GM18519 (cell line): Measurements from ENCODE around the gene MAPKAP1.

ENCODE experiments used
- ATAC-seq: cut with Tn5 transposase; IDR thresholded peaks from one replicate; pipeline ENCODE4 v1.9.1; 2021; ENCODE audit warnings: mild to moderate bottlenecking, moderate library complexity; ENCODE audit not compliant: unreplicated experiment, low FRiP score

The MAPKAP1 gene

DNA sequence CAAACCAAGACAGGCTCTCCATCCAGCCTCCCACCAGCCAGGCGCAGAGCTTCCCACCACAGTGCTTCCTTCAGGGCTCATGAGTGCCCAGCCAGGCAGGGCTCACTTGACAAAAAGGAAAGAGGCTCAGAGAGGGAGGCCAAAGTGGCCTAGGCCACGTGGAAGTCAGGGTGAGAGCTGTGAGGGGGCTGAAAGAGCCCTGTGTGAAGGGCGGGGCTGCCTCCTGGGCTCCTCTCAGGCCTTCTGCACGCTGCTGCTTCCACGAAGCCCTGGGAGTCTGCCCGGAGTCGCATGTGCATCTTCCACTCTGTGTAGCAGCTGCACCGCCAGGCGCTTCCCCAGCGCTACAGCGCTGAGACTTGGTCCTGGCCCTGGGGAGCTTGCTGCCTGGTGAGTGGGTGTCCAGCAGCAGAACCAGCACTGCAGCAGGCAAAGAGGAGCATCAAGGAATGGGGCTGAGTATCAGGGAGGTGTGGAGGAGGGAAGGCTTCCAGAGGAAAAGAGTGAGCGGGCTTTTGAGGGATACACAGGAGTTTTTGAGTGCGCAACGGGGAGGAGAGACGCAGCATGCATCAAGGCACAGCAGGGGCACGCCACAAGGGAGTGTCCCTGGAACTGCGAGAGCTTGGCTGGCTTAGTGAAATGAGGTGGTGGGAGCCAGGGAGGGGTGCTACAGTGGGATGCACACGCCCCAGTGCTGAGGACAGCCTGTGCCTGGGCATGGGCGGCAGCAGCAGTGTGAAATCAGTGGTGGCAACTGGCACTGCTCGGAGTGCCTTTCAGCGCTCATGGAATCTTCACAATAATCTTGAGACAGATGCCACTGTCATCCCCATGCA is 267.4 kb downstream of the MAPKAP1 start:
- no peak for ATAC-seq

DNA sequence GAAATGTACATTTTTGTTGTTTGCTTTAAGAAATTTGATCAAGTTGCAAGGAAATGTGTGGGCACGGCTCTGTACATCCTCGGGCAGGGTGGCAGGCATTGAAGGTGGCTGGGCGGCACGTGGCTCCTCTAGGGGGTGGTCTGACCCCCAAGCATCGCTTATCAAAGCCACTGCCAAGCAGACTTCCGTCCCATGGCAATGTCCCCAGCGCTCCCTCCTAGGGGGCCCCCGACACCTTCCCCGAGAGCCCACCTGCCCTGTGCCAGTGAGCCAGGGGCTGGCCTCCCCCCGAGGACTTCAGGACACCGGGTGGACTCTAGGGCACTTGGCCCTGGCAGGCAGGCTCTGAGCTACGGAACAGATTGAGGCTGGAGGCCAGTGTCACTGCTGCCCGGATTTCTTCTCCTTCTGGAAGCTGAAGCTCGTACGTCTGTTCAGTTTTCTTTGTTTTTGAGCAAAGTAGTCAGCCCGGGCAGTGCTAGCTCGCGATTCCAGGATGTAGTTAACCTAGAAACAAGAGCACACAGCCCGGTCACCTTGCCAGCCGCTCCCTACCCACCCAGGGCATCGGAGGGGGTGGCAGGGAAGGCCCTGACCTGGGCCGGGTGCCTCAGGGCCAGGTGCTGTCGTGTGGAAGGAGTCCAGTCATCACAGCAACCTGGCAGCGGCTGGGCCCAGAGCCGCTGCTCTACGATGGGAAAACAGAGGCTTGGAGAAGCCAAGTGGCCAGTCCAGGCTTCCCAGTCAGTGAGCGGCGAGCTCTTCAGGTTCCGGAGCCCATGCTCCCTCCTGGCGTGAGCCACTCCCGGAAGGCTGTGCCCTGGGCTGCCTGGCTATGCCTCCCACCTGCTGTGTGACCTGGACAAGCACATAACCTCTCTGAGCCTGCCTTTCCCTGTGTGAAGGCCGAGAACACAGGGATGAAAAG is 268.2 kb downstream of the MAPKAP1 start:
- no peak for ATAC-seq

DNA sequence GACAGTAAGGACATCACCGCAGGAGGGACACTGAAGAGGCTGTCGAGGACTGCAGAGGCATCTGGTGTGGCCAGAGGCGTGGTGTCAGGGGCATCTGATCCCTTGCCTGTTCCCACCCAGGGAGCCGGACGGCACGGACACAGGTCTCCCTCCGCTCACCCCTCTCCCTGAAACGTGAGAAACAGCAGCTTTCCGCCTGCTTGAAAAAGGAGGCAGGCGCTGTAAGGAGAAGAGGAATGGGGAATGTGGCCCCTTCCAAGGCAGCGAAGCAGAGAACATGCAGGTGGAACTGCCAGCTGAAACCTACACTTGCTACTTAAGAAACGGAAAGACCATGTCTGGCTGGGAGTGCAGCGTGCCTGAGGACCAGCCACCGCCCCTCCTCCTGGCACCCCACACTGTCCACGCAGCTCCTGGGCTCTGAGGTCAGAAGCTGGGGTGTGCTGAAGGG is 269.2 kb downstream of the MAPKAP1 start:
- ATAC-seq, result no peak

DNA sequence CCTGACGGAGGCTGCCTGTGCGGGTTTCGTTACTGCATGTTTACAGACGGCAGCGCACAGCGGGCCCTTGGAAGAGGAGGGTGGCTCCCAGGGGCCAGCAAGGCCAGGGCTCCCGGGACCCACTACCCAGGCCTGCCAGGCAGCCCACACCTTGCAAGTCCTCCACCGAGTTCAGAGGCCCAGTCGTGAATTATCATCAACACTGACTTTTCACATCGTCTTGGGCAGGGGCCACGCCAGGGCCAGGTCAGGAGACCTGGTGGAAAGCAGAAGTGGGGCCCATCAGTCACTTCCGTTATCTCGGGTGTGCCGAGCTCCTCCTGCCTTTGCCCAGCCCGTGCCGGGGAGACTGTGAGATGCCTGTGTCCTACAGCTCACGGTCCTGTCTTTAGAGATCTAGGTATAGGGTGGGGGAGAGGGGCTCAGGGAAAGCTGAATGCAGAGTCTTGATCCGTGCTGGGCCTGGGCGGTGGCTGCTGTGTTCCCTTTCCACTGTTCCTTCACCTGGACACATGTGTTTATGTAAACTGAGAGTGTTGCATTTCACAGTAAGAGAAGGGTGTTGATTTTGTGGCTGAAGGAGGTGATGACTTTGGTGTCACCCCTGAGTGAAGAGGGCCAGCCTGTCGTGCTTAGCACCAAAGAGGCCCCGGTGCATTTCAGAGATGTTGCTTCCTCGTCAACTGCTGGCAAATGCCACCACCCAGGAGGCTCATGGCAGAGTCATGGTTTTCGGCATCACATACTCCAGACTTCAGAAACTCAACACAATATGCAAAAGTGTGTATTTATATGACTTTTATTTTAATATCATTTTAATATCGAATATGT is 270.2 kb downstream of the MAPKAP1 start:
- ATAC-seq, result no peak

DNA sequence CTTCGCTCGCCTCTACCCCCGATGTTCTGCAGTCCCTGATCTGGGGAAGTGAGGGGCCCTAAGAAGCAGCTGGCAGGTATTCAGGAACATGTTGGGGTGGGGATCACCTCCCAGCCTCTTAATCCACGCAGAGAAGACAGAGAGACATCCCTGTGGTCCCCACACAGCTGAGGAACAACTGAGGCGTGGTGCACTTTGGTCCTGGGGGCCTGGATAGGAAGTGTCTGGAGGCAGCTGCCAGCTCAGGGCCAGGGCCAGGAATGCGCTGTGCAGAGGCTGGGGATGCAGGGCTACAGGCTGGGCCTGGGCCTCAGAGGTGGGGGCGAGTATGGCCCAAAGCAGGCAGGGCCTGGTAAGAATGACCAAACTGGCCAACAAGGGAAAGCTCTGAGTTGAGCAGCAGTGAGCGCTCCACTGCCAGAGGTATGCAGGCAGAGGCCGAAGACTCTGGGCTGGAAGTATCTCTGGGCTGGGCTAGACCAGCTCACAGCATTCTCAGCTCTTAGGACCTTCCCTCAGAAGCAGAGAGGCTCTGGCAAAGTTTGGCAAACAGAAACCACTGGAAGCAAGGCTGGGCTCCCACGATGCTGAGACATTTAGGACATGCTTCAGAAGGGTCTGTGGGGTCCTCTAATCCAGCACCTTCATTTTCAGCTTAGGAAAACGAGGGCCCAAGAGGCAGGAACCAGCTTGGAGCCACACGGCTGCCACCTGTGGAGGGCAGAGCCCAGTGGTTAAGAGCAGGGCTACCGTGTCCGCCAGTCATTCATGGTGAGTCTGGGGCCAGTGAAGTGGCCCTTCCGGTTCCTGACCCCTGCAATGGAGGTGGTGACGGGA is 271.0 kb downstream of the MAPKAP1 start:
- no peak for ATAC-seq

DNA sequence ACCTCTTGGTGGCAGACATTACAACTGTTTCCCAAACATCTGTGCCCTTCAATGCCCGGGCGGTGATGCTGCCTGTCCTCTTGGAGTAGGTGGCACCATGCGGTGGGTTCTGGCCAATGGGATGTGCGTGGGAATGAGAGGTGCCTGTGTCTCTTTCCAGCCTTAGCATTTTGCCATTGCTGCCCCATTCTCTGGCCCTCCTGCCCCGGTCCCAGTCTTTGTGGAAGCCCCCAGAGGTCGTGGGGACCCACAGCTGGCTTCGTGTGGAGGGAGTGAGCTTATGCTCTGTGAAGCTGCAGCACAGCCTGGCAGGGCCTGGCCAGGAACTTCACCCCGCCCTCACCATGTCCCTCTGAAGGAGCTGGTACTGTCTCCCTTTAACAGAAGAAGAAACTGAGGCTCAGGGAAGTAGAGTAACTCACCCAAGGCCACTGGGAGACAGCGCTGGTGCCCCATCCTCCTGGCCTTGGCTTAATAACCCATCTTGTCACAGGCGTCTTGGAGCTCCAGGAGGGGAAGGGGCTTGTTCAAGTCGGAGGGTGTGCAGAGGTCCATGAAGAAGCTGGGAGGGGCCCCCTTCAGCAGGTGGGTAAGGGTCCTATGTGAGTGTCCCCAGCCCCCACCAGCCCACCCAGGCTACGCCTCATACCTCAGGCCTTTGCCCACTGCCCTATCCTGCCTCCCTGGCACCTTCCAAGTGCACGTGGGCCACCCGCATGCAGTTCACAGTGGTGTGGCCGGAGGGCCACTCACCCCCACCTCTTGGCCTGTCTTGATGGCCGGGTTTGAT is 271.8 kb downstream of the MAPKAP1 start:
- no peak for ATAC-seq

DNA sequence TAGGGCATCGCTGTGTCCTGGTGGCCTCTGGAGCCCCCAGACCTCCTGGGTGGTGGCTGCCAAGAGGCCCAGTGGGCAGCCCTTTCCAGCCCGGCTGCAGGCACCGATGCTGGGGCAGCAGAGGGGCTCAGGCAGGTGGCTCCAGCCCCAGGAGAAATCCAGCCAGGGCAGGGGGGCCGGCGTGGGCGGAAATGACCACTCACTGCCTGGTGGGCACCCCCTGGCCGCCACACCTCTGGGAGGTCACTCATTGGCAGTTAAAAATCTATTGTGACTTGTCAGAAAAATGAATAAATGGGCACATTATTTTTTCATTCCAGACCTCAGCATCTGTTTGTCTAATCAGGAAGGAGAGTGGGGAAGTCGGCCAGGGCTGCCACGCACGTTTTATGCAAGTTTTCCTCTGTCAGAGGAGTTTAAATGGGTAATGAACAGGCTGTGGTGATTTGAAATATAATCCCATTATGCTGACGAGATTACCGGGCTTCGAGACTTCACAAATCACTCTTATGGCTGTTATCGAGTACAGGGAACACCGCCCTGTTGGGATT is 273.5 kb downstream of the MAPKAP1 start:
- ATAC-seq, result no peak

DNA sequence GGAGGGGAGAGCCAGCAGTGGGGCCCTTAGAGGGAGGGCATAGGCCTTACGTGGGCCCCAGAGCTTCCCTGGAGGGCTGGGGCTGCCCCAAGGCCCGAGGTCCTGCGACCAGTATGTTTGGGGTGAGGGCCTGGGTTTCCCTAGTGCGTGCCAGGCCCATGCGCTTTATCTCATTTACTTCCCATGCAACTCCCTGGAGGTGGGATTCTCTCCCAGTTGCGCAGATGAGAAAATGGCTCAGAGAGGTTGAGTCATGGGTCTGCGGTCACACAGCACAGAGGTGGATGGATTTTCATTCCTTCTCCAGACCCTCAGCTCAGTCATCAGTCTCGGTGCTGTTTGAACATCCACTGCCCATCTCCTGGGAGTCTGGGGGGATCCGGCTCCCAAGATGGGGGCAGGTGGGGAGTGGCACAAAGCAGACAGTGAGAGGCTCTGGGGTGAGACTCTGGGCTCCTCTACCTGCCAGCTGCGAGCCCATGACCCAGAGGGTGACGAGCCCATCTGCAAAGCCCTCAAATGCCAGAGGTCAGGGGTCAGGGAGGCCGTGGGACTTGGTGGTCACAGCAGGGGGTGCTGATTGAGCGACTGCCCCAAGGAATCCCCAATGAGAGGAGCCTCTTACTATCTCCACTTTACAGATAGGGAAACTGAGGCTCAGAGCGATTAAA is 274.2 kb downstream of the MAPKAP1 start:
- ATAC-seq, result no peak

DNA sequence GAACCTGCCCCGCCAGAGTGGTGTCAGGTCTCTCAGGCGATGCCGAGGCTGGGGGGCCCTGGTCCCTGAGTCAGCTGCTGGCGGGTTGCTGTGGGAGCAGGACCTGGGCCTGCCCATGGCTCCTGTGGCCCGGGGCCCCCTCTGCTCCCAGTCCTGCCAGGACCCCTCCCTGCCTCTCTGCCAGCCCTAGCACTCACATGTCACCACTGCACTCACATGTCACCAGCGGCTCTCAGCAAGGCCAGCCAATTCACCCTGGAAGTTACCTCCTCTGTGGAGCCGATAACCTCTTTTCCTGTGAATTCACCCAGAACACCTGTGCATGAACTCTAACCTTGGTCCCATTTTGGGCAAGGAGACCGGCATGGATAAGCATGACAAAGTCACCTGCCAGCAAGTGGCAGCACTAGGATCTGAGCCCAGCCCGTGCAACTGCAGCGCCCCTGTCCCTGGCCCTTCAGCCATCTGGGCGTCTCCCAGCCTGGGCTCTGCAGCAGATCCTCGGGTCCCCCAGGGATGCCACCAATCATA is 275.2 kb downstream of the MAPKAP1 start:
- ATAC-seq, result no peak

DNA sequence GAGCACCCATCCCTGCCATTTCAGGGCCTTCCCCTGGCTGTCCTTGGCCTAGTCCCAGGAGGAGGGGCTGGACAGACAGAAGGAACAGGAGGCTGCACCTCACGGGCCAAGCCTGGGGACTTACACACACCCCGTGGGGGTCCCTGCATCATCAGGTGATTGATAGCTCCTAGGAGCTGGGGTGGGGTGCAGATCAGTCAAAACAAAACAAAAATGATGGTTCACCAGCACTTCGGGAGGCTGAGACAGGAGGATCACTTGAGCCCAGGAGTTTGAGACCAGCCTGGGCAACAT is 276.0 kb downstream of the MAPKAP1 start:
- no peak for ATAC-seq

DNA sequence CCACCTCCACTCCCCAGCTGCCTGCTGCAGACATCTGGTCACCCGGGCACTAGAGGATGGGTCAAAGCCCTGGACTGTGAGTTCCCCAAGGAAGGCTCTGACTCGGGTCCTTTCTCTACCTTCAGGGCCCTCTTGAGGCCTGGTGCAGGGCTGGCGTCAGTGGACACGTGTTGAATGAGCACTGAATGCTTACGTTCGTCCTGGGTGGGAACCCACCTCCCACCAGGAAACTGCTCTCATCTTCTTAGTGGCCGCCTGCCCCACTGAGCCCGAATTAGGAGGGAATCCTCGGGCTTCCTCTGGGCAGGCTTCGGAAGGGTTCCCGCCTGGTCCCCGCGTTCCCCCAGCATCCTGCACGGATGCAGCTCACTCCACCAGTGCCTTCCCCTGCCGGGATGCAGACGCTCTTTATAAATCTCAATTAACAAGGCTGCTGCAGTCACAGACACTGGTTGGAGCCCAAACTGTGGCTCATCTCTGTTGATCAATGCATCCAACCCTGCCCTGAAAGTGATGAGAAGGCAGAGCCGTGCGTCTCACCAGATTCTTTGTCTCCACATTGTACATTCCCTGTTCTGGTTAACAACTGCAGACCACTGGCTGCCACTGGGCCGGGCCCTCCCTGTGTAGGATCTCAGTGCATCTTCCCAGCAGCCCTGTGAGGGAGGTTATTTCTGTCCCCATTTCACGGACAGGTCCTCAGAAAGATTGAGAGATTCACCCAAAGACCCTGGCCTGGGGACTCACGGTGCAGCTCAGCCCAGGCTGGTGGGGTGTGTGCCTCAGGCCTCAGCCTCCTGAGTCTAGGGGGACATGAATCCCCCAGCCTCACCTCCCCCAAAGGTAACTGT is 276.6 kb downstream of the MAPKAP1 start:
- ATAC-seq, result no peak

DNA sequence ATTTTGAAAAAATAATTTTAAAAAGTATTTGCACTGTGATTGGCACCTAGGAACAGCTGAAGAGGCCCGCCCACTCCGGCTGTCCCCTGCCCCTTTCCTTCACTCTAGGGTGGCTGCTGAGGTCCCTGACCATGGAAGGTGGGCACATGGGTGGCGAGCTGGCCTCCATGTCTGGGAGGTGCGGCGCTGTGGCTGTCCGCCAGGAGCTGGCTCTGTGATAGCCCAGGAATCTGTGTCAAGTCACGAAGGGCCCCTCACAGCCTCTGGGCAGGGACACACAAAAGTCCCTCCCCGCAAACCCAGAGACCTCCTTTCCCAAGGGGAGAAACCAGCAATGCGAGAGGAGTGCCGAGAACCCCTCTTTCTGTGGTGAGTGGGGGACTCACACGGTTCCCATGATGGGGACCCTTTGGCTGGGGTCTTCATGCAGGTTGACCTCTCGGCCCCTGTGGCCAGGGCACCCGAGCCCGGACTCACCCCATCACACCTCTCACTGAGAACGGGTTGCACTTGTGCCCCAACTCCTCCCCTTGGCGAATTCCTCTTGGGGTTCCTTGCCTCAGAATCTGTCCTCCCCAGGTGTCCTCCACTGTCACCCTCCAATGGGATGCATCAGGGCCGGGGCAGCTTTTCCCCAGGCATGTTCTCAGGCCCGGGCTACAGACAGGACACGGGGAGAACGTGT is 277.4 kb downstream of the MAPKAP1 start:
- no peak for ATAC-seq

DNA sequence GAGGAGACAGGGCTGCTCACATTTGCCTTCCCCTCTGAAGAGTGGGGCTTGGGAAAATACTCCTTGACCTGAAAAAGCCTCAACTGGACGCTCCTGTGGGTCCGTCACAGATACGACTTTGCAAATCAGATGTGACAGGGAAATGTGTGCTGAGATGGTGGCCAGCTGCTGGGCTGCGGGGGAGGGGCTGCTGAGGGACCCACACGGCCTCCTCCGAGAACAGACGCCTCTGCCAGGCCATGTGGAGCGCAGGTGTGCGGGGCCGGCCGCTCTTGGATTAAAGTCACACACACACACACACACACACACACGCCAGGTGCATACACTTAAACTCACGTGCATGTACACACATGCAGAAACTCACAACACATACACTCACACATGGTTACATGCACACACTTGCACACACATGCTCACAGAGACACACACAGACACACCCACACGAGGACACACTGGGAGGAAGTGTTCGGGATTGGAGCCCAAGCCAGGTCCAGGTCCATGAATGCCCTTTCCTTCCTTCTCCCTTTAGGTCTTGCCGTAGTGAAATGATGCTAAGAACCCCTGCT is 278.0 kb downstream of the MAPKAP1 start:
- ATAC-seq, result no peak

DNA sequence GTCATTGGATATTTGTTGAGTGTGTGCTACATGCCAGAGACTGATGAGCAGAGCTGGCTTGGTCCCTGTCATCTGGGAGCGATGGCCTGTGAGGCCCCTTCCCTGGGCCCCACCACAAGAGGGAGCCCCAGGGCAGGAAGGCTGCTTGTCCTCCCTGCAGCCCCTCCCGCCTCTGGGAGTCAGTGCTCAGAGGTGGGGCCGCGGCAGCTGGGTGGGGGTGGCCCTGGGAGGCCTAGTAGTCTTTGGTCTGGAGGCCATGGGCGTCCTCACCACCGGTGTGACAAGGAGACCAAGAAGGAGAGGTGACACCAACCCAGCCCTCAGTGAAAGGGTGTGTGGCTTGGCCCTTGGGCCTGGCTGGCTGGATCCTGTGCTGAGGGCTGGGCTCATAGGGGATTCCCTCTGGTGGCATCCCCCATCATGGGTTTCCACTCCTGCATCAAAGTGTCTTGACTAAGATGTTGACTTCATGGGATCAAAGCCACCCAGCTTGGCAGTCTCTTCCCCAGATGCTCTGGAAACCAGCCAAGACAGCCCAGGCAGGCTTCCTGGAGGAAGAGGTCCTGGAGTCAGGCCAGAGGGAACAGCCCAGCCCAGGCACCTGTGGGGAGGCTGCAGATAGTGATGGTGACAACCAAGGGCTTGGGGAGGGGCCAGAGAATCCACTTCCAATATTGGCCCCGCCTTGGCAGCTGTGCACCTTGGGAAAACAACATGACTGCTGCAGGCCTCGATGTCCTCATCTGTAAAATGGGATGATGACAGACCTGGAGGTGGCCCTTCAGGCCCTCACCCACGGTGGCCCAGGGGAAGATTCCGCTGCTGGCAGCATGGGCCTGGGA is 278.7 kb downstream of the MAPKAP1 start:
- ATAC-seq, result no peak

DNA sequence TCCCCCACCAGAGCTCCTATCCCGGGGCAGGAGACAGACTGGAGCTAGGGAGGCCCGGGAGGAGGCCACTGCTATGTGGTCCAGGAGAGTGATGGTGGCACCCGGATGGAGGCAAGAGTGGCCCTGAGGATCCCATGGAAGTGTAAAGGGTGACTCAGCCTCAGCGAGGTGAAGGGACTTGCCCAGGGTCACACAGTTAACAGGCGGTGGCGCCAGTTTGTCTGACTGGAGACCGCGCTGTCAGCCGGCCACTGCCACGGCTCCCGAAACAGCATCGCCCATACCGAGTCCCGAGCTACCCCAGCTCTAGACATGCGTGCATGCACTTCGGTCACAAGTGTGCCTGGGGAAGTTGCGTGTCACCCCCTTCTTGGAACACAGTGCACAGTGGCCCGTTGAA is 279.5 kb downstream of the MAPKAP1 start:
- no peak for ATAC-seq
